BE2C (cell line): Measurements from ENCODE around the gene GJD2.

Experiments
- DNase-seq: peaks from one replicate; pipeline ENCODE4 v3.0.0-alpha.2; 2020
- H3K27me3 ChIP-seq: fragments of 250-450 bp; sonication (Bioruptor Pico); 2 replicates; pipeline ENCODE4 v1.5.1; 2020; ENCODE audit warnings: mild to moderate bottlenecking
- H3K36me3 ChIP-seq: fragments of 250-450 bp; sonication (Bioruptor Pico); 2 replicates; pipeline ENCODE4 v1.5.1; 2020; ENCODE audit warnings: mild to moderate bottlenecking
- H3K4me1 ChIP-seq: fragments of 250-450 bp; sonication (Bioruptor Pico); 2 replicates; pipeline ENCODE4 v1.5.1; 2020
- H3K4me3 ChIP-seq: 2 replicates; pipeline ENCODE4 v1.5.1; 2011; ENCODE audit warnings: low read depth, low read length
- H3K9me3 ChIP-seq: fragments of 250-450 bp; sonication (Bioruptor Pico); 2 replicates; pipeline ENCODE4 v1.5.1; 2020
- TF ChIP-seq, protein P1 (sequence below): IDR thresholded peaks from 2 replicates; pipeline ENCODE4 v1.5.1; 2012; ENCODE audit warnings: mild to moderate bottlenecking, low read depth, low read length

Gene GJD2

DNA sequence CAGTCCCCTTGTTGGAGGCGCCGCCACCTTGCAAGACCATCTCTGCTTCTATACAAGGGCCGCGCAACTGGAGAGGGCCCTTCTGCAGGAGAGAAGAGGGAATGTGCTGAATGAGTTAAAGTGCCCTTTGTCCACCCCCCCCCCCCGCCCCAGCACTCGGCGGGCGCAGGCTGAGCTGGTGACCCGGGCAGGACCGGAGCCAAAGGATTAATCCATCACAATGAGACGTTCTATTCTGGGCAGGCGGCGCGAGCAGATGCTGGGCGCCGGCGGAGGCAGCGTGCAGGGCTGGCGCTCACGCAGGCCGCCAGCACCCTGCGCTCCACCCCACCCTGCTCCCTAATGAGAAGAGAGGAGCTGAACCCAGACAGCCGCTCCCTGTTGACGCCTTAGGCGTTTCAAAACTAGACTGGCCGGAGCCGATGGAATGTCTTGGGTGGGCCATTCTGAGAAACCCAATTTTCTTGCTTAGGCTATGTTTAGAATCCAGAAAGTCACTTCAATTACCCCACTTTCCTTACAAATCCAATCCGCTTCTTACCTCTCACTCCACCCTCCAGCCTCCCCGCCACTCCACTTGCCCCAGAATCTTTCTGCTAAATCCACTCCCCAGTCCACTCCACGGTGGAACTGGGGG, 32.9 kb downstream of the GJD2 start:
- no peaks in the 10 kb centered on the region for H3K9me3 ChIP-seq
- TF ChIP-seq, protein P1, sequence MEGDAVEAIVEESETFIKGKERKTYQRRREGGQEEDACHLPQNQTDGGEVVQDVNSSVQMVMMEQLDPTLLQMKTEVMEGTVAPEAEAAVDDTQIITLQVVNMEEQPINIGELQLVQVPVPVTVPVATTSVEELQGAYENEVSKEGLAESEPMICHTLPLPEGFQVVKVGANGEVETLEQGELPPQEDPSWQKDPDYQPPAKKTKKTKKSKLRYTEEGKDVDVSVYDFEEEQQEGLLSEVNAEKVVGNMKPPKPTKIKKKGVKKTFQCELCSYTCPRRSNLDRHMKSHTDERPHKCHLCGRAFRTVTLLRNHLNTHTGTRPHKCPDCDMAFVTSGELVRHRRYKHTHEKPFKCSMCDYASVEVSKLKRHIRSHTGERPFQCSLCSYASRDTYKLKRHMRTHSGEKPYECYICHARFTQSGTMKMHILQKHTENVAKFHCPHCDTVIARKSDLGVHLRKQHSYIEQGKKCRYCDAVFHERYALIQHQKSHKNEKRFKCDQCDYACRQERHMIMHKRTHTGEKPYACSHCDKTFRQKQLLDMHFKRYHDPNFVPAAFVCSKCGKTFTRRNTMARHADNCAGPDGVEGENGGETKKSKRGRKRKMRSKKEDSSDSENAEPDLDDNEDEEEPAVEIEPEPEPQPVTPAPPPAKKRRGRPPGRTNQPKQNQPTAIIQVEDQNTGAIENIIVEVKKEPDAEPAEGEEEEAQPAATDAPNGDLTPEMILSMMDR, result no peak
- peak overlapping the region; percentile 44 for H3K4me3 ChIP-seq
- no peaks in the 10 kb centered on the region for H3K27me3 ChIP-seq
- peak; percentile 81 for DNase-seq
- H3K4me1 ChIP-seq, result peaks cover 14% of the 10 kb centered on the region
- no peaks in the 10 kb centered on the region for H3K36me3 ChIP-seq

DNA sequence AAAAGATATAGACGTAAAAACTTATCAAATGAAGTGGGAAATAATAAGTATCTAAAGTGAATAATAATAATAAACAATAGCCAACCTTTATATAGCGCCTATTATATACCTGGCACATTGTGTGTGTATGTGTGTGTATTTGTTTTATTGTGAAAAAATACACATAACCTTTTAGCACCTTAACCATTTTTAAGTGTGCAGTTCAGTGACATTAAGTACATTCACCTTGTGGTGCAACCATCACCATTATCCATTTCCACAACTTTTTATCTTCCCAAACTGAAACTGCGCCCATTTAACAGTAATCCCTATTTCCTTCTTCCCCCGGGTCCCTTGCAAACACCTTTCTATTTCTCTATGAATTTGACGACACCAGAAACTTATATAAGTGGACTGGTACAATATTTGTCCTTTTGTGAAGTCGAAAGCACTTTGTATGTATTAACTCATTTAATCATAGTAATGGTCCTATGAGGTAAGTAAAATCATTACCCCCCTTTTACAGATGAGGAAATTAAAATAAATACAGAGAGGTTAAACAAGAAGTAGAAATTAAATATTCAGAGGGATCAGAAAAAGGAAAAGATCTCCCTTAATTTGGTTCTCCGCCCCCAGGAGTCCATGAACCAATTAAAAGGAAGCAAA, 33.5 kb downstream of the GJD2 start:
- Histone ChIP-seq H3K27me3 (no peaks in the 10 kb centered on the region), H3K4me3 (peak overlapping the region; percentile 44), H3K4me1 (peaks cover 14% of the 10 kb centered on the region), H3K9me3 (no peaks in the 10 kb centered on the region), H3K36me3 (no peaks in the 10 kb centered on the region)
- TF ChIP-seq, protein P1, result no peak
- no peak for DNase-seq

DNA sequence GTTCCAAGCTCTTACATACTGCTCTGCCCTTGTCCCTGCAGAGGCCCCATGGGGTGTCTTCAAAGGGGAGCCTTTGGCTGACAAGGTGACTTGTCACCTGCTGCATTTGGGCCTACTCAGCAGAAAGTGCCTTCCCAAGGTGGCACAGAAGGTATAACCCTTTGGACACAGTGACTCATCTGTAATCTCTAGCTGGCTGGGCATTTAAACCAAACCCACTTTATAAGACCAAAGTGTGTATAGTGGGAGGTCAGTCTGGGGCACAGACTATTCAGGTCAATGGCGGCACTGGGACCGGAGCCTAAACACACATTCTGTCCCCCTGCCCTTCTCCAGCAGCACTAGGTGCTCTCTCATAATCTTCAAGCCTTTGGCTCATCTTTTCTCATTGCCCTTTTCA, 35.1 kb downstream of the GJD2 start:
- no peak for DNase-seq
- Histone ChIP-seq H3K36me3 (no peaks in the 10 kb centered on the region), H3K4me1 (peaks cover 14% of the 10 kb centered on the region), H3K27me3 (no peaks in the 10 kb centered on the region), H3K4me3 (no peak overlapping the region), H3K9me3 (no peaks in the 10 kb centered on the region)
- TF ChIP-seq, protein P1, result no peak

DNA sequence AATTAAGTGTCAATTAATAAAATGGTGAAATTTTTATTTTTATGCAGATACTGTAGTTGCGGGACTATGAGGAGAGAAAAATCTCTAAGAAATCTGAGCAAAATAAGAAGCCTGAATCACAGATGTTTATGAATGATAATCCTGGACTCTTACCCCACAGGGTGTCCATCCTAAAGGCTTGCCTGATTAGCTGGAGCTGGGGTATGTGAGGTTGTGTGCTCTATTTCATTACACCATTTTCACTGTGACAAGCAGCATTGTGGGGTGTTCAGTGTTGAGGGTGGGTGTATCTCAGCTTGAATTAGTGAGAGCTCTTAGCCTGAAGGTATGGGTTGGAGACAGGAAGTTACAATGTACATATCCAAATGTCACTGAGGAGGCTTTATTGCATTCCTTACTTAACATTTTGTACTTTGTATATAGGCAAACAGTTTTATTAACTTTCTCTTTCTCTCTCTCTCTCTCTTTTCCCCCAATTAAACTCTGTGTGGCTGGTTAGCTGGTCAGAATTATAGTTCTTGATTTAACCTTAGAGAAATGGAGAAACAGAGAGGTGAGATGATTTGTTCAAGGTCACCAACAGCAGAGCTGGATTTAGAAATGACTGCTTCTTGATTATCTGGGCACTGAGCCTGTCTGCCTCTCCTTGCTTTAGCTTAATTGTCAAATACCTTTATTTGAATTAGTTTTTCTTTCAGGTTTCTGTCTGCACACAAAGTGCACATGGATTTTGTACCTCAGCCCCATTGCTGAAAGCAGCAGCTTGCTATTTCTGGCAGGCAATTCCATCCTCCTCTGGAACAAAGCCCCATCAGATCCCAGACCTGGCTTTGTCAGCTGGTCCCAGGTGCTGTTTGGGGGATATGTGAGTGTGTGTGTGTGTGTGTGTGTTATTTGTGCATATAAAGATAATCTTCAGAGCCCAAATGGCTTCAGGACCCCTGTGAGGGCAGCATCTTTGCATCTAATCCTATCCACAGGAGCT, 35.8 kb downstream of the GJD2 start:
- no peak for DNase-seq
- peaks cover 14% of the 10 kb centered on the region for H3K4me1 ChIP-seq
- H3K27me3 ChIP-seq, result no peaks in the 10 kb centered on the region
- TF ChIP-seq, protein P1, result no peak
- H3K36me3 ChIP-seq, result no peaks in the 10 kb centered on the region
- H3K4me3 ChIP-seq, result no peak overlapping the region
- no peaks in the 10 kb centered on the region for H3K9me3 ChIP-seq

DNA sequence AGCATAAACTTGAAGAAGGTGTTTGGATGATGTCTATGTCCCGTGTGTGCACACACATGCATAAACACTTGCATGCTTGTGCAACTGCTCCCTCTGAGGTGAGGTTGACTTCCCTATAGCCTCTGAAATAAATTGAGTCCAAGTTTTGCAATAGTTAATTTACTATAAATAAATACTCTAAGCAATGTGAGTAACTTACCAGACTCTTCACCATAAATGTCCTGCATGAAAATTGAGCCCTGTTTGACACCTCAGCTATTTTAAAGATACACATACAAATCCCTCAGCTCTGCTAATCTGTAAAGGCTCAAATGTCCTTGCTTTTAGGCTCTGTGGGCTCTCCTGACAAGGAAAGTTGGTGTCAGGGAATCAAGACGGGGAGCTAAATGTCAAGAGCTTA, 37.1 kb downstream of the GJD2 start:
- no peak for DNase-seq
- TF ChIP-seq, protein P1, result no peak

More for the DNA sequence above, 37.1 kb downstream of the GJD2 start:
- Histone ChIP-seq H3K27me3 (no peaks in the 10 kb centered on the region), H3K36me3 (no peaks in the 10 kb centered on the region), H3K4me1 (peaks cover 13% of the 10 kb centered on the region), H3K9me3 (no peaks in the 10 kb centered on the region), H3K4me3 (no peak overlapping the region)
